Right lobe of liver (tissue), 4 donors: ENCODE data around the gene RASSF5.

Experiments
- POLR2A ChIP-seq: fragments of 450-650 bp; IDR thresholded peaks from one replicate; pipeline ENCODE4 v1.6.1; 2017; ENCODE audit warnings: antibody characterized with exemption, mild to moderate bottlenecking
- TF ChIP-seq, protein P1 (sequence below), 4 donors: fragments of 200-600 bp in 3 of 4; fragments of 450-650 bp in 1 of 4; IDR thresholded peaks; one replicate each; pipeline versions ENCODE4 v1.5.1 to v1.8.0; 2016 to 2022; ENCODE audit warnings: antibody characterized with exemption in 4 of 4, mild to moderate bottlenecking in 2 of 4
- donor health status: DM: no; HTN: no; CAD: no.
- donor health status: DM: no; HTN: no; CAD: no.
- donor health status: DM: no; HTN: yes; CAD: no.

- TF ChIP-seq, protein P1, sequence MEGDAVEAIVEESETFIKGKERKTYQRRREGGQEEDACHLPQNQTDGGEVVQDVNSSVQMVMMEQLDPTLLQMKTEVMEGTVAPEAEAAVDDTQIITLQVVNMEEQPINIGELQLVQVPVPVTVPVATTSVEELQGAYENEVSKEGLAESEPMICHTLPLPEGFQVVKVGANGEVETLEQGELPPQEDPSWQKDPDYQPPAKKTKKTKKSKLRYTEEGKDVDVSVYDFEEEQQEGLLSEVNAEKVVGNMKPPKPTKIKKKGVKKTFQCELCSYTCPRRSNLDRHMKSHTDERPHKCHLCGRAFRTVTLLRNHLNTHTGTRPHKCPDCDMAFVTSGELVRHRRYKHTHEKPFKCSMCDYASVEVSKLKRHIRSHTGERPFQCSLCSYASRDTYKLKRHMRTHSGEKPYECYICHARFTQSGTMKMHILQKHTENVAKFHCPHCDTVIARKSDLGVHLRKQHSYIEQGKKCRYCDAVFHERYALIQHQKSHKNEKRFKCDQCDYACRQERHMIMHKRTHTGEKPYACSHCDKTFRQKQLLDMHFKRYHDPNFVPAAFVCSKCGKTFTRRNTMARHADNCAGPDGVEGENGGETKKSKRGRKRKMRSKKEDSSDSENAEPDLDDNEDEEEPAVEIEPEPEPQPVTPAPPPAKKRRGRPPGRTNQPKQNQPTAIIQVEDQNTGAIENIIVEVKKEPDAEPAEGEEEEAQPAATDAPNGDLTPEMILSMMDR (IDR thresholded peaks at IDR 0.05), result no peak
- no peak for TF ChIP-seq POLR2A
Observed at GRCh38 chr1:206469411-206469932, 37.9 kb upstream of the RASSF5 start.
